K562 (cell line): ENCODE measurements around the gene SLC25A26. TPM values are rescaled to one million over a fixed set of nuclear protein-coding genes. Genes with fewer than 3 reads are reported as not detected.

ENCODE experiments used
- ATAC-seq: fragments of 200-7000 bp; cut with Tn5 transposase; 3 replicates; pipeline ENCODE4 v1.9.1; 2020; ENCODE audit warnings: moderate library complexity
- BruUV-seq: library from RNA; stranded (reverse); fragments of 400-500 nt; replicated peaks from 2 replicates; lab custom pipeline; 2021; lab: Mats Ljungman, UMichigan
- CTCF ChIA-PET: fragments of 300-600 bp; formaldehyde crosslinking; extraction: SDS; loops from one replicate; lab custom pipeline; 2021; ENCODE audit warnings: low intra/inter-chr PET ratio; lab: Yijun Ruan, JAX
- POLR2A ChIA-PET: fragments of 300-600, 350-650 bp; sonication (Branson Sonifier 250); formaldehyde crosslinking; extraction: SDS; loops from one replicate; lab custom pipeline; 2021; ENCODE audit warnings: antibody characterized with exemption, inconsistent platforms; lab: Yijun Ruan, JAX
- DNase-seq, 4 experiments: peaks; one replicate each; pipeline versions ENCODE4 v3.0.0 to v3.0.0-alpha.2; 2011 to 2018; ENCODE audit warnings: low spot score in 3 of 4, mixed read lengths in 3 of 4; ENCODE audit errors: extremely low read depth in 1 of 4
- FAIRE-seq: peaks from 2 replicates; lab custom pipeline; 2011; peaks lifted over from hg19 to GRCh38; lab: Jason Lieb, UNC
- H2AFZ ChIP-seq: 2 replicates; pipeline ENCODE4 v1.6.0; 2011; ENCODE audit warnings: low read depth, low read length, control low read depth, inconsistent platforms
- H3K27ac ChIP-seq: fragments of 200-600 bp; 3 replicates; pipeline ENCODE4 v1.8.0; 2011; ENCODE audit warnings: low read depth, mild to moderate bottlenecking, control low read depth, inconsistent platforms, low read length, moderate library complexity, mixed read lengths; ENCODE audit errors: extremely low read depth
- H3K27me3 ChIP-seq, 2 experiments: fragments of 300-600 bp in 1 of 2; 2 replicates in 1 of 2; 3 replicates in 1 of 2; pipeline versions ENCODE4 v1.6.0 to v1.8.0; 2011; ENCODE audit warnings: inconsistent platforms in 2 of 2, low read length in 2 of 2, mild to moderate bottlenecking in 1 of 2, mixed read lengths in 1 of 2, moderate library complexity in 1 of 2; ENCODE audit not compliant: control insufficient read depth in 2 of 2, insufficient read depth in 2 of 2
- H3K36me3 ChIP-seq: fragments of 300-600 bp; 3 replicates; pipeline ENCODE4 v1.8.0; 2011; ENCODE audit warnings: mild to moderate bottlenecking, low read length, inconsistent platforms; ENCODE audit not compliant: control insufficient read depth, insufficient read depth
- H3K4me1 ChIP-seq, 2 experiments: fragments of 200-600 bp in 1 of 2; replicated peaks in 1 of 2; 2 replicates in 1 of 2; 3 replicates in 1 of 2; pipeline versions ENCODE4 v1.5.1 to v1.8.0; 2011; ENCODE audit warnings: inconsistent platforms in 2 of 2, low read length in 2 of 2, mild to moderate bottlenecking in 1 of 2, mixed read lengths in 1 of 2, moderate library complexity in 1 of 2; ENCODE audit not compliant: control insufficient read depth in 2 of 2, insufficient read depth in 2 of 2
- H3K4me2 ChIP-seq: 2 replicates; pipeline ENCODE4 v1.6.1; 2011; ENCODE audit warnings: low read length, control low read depth, inconsistent platforms, mixed read lengths; ENCODE audit not compliant: insufficient read depth
- H3K4me3 ChIP-seq: fragments of 200-600 bp; sonication (generic), shearing (Covaris generic); 2 replicates; pipeline ENCODE4 v1.5.1; 2016; ENCODE audit warnings: control low read depth, inconsistent platforms
- H3K79me2 ChIP-seq: fragments of 200-600 bp; 3 replicates; pipeline ENCODE4 v1.8.0; 2011; ENCODE audit warnings: low read length, inconsistent platforms; ENCODE audit not compliant: control insufficient read depth, insufficient read depth
- H3K9ac ChIP-seq, 2 experiments: 2 replicates each; pipeline versions ENCODE4 v1.6.0 to v1.6.1; 2011; ENCODE audit warnings: low read depth in 2 of 2, low read length in 2 of 2, control low read depth in 1 of 2, inconsistent platforms in 1 of 2, mild to moderate bottlenecking in 1 of 2, mixed read lengths in 1 of 2; ENCODE audit not compliant: insufficient read depth in 1 of 2
- H3K9me1 ChIP-seq: one replicate; pipeline ENCODE4 v1.6.0; 2011; ENCODE audit warnings: inconsistent platforms, mild to moderate bottlenecking, low read length, moderate library complexity; ENCODE audit not compliant: control insufficient read depth, insufficient read depth
- H3K9me3 ChIP-seq: replicated peaks from 2 replicates; pipeline ENCODE4 v1.5.1; 2011; ENCODE audit warnings: low read depth, low read length, inconsistent platforms; ENCODE audit not compliant: control insufficient read depth, insufficient read depth
- H4K20me1 ChIP-seq: replicated peaks from 2 replicates; pipeline ENCODE4 v1.6.1; 2011; ENCODE audit warnings: low read length, inconsistent platforms, mixed read lengths; ENCODE audit not compliant: control insufficient read depth, insufficient read depth
- ELK3 ChIP-seq: fragments of 450-650 bp; formaldehyde crosslinking; IDR thresholded peaks from 2 replicates; pipeline ENCODE4 v1.4.0; 2020; ENCODE audit warnings: mild to moderate bottlenecking
- HDAC6 ChIP-seq: IDR thresholded peaks from 2 replicates; pipeline ENCODE4 v1.6.1; 2012; ENCODE audit warnings: low read depth, mild to moderate bottlenecking, control low read depth, inconsistent platforms, low read length, moderate library complexity
- KDM4B ChIP-seq, 2 experiments: fragments of 450-650 bp in 1 of 2; sonication (generic) in 1 of 2; IDR thresholded peaks; 2 replicates each; pipeline ENCODE4 v1.6.1; 2016 to 2017; ENCODE audit warnings: borderline replicate concordance in 2 of 2, antibody characterized with exemption in 1 of 2, low read depth in 1 of 2, mild to moderate bottlenecking in 1 of 2
- KHSRP ChIP-seq: fragments of 450-650 bp; IDR thresholded peaks from 2 replicates; pipeline ENCODE4 v1.6.1; 2017
- NBN ChIP-seq: fragments of 450-650 bp; IDR thresholded peaks from 2 replicates; pipeline ENCODE4 v1.6.1; 2016; ENCODE audit warnings: low read depth, mild to moderate bottlenecking
- POLR2B ChIP-seq: fragments of 450-650 bp; IDR thresholded peaks from 2 replicates; pipeline ENCODE4 v1.6.1; 2018; ENCODE audit warnings: low read depth; ENCODE audit not compliant: partially characterized antibody
- RFX5 ChIP-seq: IDR thresholded peaks from 2 replicates; pipeline ENCODE4 v1.6.1; 2011; ENCODE audit warnings: low read depth, mild to moderate bottlenecking, improper control_type of control experiment, low read length
- SIRT6 ChIP-seq: IDR thresholded peaks from one replicate; pipeline ENCODE4 v1.6.1; 2012; ENCODE audit warnings: low read depth, mild to moderate bottlenecking, control low read depth, inconsistent platforms, low read length, moderate library complexity
- SIX5 ChIP-seq, 2 experiments: IDR thresholded peaks; 2 replicates each; pipeline ENCODE4 v1.6.1; 2011; ENCODE audit warnings: low read length in 2 of 2, borderline replicate concordance in 1 of 2, low read depth in 1 of 2, mild to moderate bottlenecking in 1 of 2, moderate library complexity in 1 of 2; ENCODE audit not compliant: insufficient read depth in 1 of 2
- SMARCC2 ChIP-seq: fragments of 450-650 bp; IDR thresholded peaks from 2 replicates; pipeline ENCODE4 v1.6.1; 2017; ENCODE audit warnings: antibody characterized with exemption, moderate library complexity, mild to moderate bottlenecking, low read depth
- SP2 ChIP-seq: IDR thresholded peaks from 2 replicates; pipeline ENCODE4 v1.6.1; 2011; ENCODE audit warnings: mild to moderate bottlenecking, low read depth, low read length, moderate library complexity; ENCODE audit not compliant: poor library complexity, severe bottlenecking; ENCODE audit errors: extremely low read depth
- TAL1 ChIP-seq: fragments of 450-650 bp; IDR thresholded peaks from 2 replicates; pipeline ENCODE4 v1.6.1; 2016; ENCODE audit warnings: mild to moderate bottlenecking
- TSC22D4 ChIP-seq: fragments of 450-650 bp; IDR thresholded peaks from 2 replicates; pipeline ENCODE4 v1.6.1; 2016; ENCODE audit warnings: missing genetic modification characterization, missing biosample characterization, control low read depth
- ZC3H4 ChIP-seq: sonication (generic); formaldehyde crosslinking; IDR thresholded peaks from 2 replicates; pipeline ENCODE4 v1.9.0; 2021; ENCODE audit warnings: missing genetic modification reagents, borderline replicate concordance
- ZNF143 ChIP-seq: sonication (generic); formaldehyde crosslinking; IDR thresholded peaks from 2 replicates; pipeline ENCODE4 v1.9.0; 2022; ENCODE audit warnings: mild to moderate bottlenecking, missing genetic modification reagents
- ZNF347 ChIP-seq: fragments of 450-650 bp; formaldehyde crosslinking; IDR thresholded peaks from 2 replicates; pipeline ENCODE4 v1.4.0; 2020; ENCODE audit warnings: low read depth, mild to moderate bottlenecking, moderate library complexity
- ZNF354B ChIP-seq: fragments of 250-450 bp; sonication (Bioruptor Pico); IDR thresholded peaks from 2 replicates; pipeline ENCODE4 v1.4.0; 2020
- ZNF518B ChIP-seq: fragments of 250-450 bp; sonication (Bioruptor Pico); IDR thresholded peaks from 2 replicates; pipeline ENCODE4 v1.5.0; 2021; ENCODE audit warnings: mild to moderate bottlenecking, moderate library complexity
- WGBS: fragments of 100-300 bp; shearing (Covaris generic); methylation state at CpG from one replicate; pipeline ENCODE4 v1.1.6; 2016; ENCODE audit warnings: low coverage, mixed read lengths; ENCODE audit not compliant: insufficient coverage; ENCODE audit errors: missing lambda C conversion rate; 5-methylcytosine and 5-hydroxymethylcytosine counted together
- in situ Hi-C: fragments of 300-500 bp; cut with MboI; formaldehyde crosslinking; loops from 4 replicates; pipeline ENCODE4 v1.15.0; 2018; ENCODE audit warnings: inconsistent platforms, mixed read lengths
- intact Hi-C: fragments of 100-400 bp; cut with micrococcal nuclease; formaldehyde crosslinking; loops from 2 replicates; pipeline ENCODE4 v1.14.2; 2022
- polyA plus RNA-seq, 8 experiments: library from polyadenylated mRNA; depleted of rRNA in 4 of 8; stranded (reverse) in 5 of 8; unstranded in 3 of 8; fragments of >200 nt; fragmentation: Nextera tagmentation in 2 of 8; fragmentation: Illumina TruSeq in 1 of 8; extraction: Ambion mirVana in 2 of 8; extraction: Trizol in 1 of 8; gene quantifications; 2 replicates each; pipeline versions ENCODE4 v1.2.1 to v1.2.3, GENCODE V29; 2011 to 2014; ENCODE audit warnings: inconsistent platforms in 1 of 8, missing spikeins in 1 of 8
- total RNA-seq, 7 experiments: library from RNA; depleted of rRNA in 6 of 7; stranded (reverse); fragments of >200 nt in 6 of 7; fragmentation: Illumina TruSeq in 2 of 7; extraction: Trizol in 2 of 7; gene quantifications; 2 replicates each; pipeline versions ENCODE4 v1.2.1 to v1.2.3, GENCODE V29; 2011 to 2021; ENCODE audit warnings: low replicate concordance in 1 of 7

The SLC25A26 gene
- total and polyA plus RNA-seq, 9 of the 15 experiments (the other 6 are each of a cell fraction or from before 2014, with no cell fraction given): 7.2 to 29.1 (median 12.6) TPM

GRCh38 chr3:66259566-66260255, 38.9 kb downstream of the SLC25A26 start:
- in situ Hi-C loops (no loop called here), intact Hi-C loops (no loop called here)
- Histone ChIP-seq H3K4me1 (no peaks in the 10 kb centered on the region), H4K20me1 (no peaks in the 10 kb centered on the region), H3K36me3 (no peaks in the 10 kb centered on the region), H2AFZ (no peak overlapping the region), H3K79me2 (no peaks in the 10 kb centered on the region), H3K4me2 (no peak overlapping the region), H3K9ac (no peak overlapping the region), H3K4me3 (no peak overlapping the region), H3K9me3 (no peaks in the 10 kb centered on the region), H3K9me1 (no peaks in the 10 kb centered on the region), H3K27ac (no peak overlapping the region), H3K27me3 (no peaks in the 10 kb centered on the region)
- FAIRE-seq: no peak
- CTCF ChIA-PET: no interaction called here
- BruUV-seq: no TSS peak
- POLR2A ChIA-PET: no interaction called here
- ATAC-seq: no peak
- DNase-seq: no peak
- WGBS: 80% methylated on average over 7 of the region's 9 CpGs
- TF ChIP-seq KDM4B (IDR thresholded peaks at IDR 0.05; ENCODE audit: borderline replicate concordance in 2 of 2, low read depth in 1 of 2) (no peak), ELK3 (CRISPR knock-in tag) (no peak), KHSRP (no peak), ZNF143 (CRISPR knock-in tag) (no peak), SIRT6 (no peak), ZNF518B (CRISPR knock-in tag) (no peak), NBN (no peak), ZNF354B (no peak), HDAC6 (no peak), ZNF347 (no peak), RFX5 (no peak), SIX5 (IDR thresholded peaks at IDR 0.05; ENCODE audit: borderline replicate concordance in 1 of 2, insufficient read depth in 1 of 2, low read depth in 1 of 2, low read length in 2 of 2) (no peak), POLR2B (no peak), SP2 (no peak), TSC22D4 (tag) (no peak), TAL1 (no peak), ZC3H4 (CRISPR knock-in tag) (no peak), SMARCC2 (no peak)
